ENCODE results near the gene NXNL1. TPM values are rescaled to one million over a fixed set of nuclear protein-coding genes. Genes with fewer than 3 reads are reported as not detected.

The NXNL1 gene
- total and polyA plus RNA-seq, 8 donors = 0.92 TPM; not detected in 7

- no peak for DNase-seq
- H3K27ac ChIP-seq = no peak overlapping the region
- 66 to 77% (median 71%) methylated on average over 8 to 9 of the region's 9 CpGs for WGBS, 5 donors
- no peaks in the 10 kb centered on the region for H3K27me3 ChIP-seq
- no peaks in the 10 kb centered on the region for H3K9me3 ChIP-seq
- H3K36me3 ChIP-seq = peaks cover 0 to 41% (median 23%) of the 10 kb centered on the region in 4 donors
- H3K4me1 ChIP-seq = peaks cover 0 to 38% (median 21%) of the 10 kb centered on the region in 4 donors
- TF ChIP-seq POLR2AphosphoS5 (IDR thresholded peaks at IDR 0.05) (no peak), CTCF (IDR thresholded peaks at IDR 0.05) (no peak), EP300 (IDR thresholded peaks at IDR 0.05) (no peak), POLR2A (IDR thresholded peaks at IDR 0.05) (no peak)
- intact Hi-C loops (cut with DNase I; ENCODE audit: low total_unique reads) = no loop called here
- no peak overlapping the region for H3K4me3 ChIP-seq
These were observed 35.0 kb upstream of the NXNL1 start for GRCh38 chr19:17495639-17496296.

GRCh38 chr19:17491287-17491686 lies 30.6 kb upstream of the NXNL1 start:
- Histone ChIP-seq H3K9me3 (no peaks in the 10 kb centered on the region), H3K4me1 (peaks cover 9 to 35% (median 29%) of the 10 kb centered on the region in 4 donors)
- no peak for DNase-seq

GRCh38 chr19:17490411-17490810 lies 29.7 kb upstream of the NXNL1 start:
- Histone ChIP-seq H3K4me3 (no peak overlapping the region), H3K9me3 (no peaks in the 10 kb centered on the region), H3K36me3 (peaks cover 0 to 28% (median 23%) of the 10 kb centered on the region in 4 donors), H3K27me3 (no peaks in the 10 kb centered on the region), H3K4me1 (peaks cover 9 to 30% (median 23%) of the 10 kb centered on the region in 4 donors), H3K27ac (no peak overlapping the region)
- TF ChIP-seq EP300 (IDR thresholded peaks at IDR 0.05) (no peak), POLR2A (IDR thresholded peaks at IDR 0.05) (no peak), POLR2AphosphoS5 (IDR thresholded peaks at IDR 0.05) (no peak), CTCF (IDR thresholded peaks at IDR 0.05) (no peak)
- DNase-seq = no peak
- intact Hi-C loops (cut with DNase I; ENCODE audit: low total_unique reads) = no loop called here
- WGBS, 5 donors = 61 to 76% (median 65%) methylated on average over 4 of the region's 4 CpGs

More at GRCh38 chr19:17491287-17491686, 30.6 kb upstream of the NXNL1 start:
- Histone ChIP-seq H3K27ac (no peak overlapping the region), H3K36me3 (peaks cover 0 to 22% (median 22%) of the 10 kb centered on the region in 4 donors), H3K27me3 (no peaks in the 10 kb centered on the region), H3K4me3 (no peak overlapping the region)
- TF ChIP-seq POLR2AphosphoS5 (IDR thresholded peaks at IDR 0.05) (no peak), POLR2A (IDR thresholded peaks at IDR 0.05) (no peak)
- 90 to 97% (median 95%) methylated on average over 5 of the region's 5 CpGs for WGBS, 5 donors
- intact Hi-C loops (cut with DNase I; ENCODE audit: low total_unique reads) = no loop called here

- Histone ChIP-seq H3K36me3 (peaks cover 0 to 28% (median 23%) of the 10 kb centered on the region in 4 donors), H3K9me3 (no peaks in the 10 kb centered on the region), H3K4me1 (peaks cover 9 to 30% (median 25%) of the 10 kb centered on the region in 4 donors), H3K27ac (peak overlapping the region in 4 of 5 donors; percentile 15 to 72 (median 52)), H3K27me3 (no peaks in the 10 kb centered on the region), H3K4me3 (no peak overlapping the region)
- DNase-seq = no peak
- intact Hi-C loops (cut with DNase I; ENCODE audit: low total_unique reads) = no loop called here
- TF ChIP-seq POLR2AphosphoS5 (IDR thresholded peaks at IDR 0.05) = no peak
- no peak for TF ChIP-seq EP300 (IDR thresholded peaks at IDR 0.05)
- TF ChIP-seq CTCF (IDR thresholded peaks at IDR 0.05) = peak in 1 of 7 experiments; percentile 23
- no peak for TF ChIP-seq POLR2A (IDR thresholded peaks at IDR 0.05)
- 69 to 87% (median 75%) methylated on average over 8 to 9 of the region's 9 CpGs for WGBS, 5 donors
These were observed 28.8 kb upstream of the NXNL1 start for GRCh38 chr19:17489392-17490030.

Measured in stomach (tissue), 9 donors.